ENCODE results near the gene STX5.

STX5 gene

GRCh38 chr11:62796281-62796680 is 35.6 kb downstream of the STX5 start:
- TF ChIP-seq, protein P1, sequence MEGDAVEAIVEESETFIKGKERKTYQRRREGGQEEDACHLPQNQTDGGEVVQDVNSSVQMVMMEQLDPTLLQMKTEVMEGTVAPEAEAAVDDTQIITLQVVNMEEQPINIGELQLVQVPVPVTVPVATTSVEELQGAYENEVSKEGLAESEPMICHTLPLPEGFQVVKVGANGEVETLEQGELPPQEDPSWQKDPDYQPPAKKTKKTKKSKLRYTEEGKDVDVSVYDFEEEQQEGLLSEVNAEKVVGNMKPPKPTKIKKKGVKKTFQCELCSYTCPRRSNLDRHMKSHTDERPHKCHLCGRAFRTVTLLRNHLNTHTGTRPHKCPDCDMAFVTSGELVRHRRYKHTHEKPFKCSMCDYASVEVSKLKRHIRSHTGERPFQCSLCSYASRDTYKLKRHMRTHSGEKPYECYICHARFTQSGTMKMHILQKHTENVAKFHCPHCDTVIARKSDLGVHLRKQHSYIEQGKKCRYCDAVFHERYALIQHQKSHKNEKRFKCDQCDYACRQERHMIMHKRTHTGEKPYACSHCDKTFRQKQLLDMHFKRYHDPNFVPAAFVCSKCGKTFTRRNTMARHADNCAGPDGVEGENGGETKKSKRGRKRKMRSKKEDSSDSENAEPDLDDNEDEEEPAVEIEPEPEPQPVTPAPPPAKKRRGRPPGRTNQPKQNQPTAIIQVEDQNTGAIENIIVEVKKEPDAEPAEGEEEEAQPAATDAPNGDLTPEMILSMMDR (IDR thresholded peaks at IDR 0.05; ENCODE audit: borderline replicate concordance, insufficient read depth, low read depth, low read length), result no peak
- no peak overlapping the region for H3K4me3 ChIP-seq (ENCODE audit: low read depth, low read length)

DNA sequence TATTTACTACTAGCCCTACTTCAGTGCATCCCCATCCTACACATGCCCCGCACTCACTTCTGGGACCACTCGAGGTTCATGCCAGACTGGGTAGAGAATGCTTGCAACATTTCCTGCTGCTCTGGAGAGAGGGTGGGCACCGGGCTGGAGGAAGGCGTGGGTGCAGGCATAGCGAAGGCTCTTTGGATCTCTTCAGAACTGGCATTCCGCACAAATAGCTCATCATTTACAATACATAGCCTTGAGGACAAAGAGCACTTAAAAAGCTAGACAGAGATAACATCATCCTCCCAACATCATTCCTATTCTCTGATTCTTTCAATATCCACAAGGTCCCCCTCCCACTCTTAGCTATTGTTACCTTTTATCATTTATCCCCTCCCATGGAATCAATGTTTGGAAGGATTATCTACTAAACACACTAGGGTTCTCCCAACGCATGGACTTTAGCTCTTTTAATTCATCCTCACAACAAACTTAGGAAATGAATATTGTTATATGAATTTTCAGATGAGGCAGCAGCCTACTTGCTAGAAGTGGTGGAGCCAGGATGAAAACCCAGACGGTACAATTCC is 37.6 kb downstream of the STX5 start:
- TF ChIP-seq, protein P1 (IDR thresholded peaks at IDR 0.05; ENCODE audit: borderline replicate concordance, insufficient read depth, low read depth, low read length), result no peak

GRCh38 chr11:62792202-62792575 is 39.7 kb downstream of the STX5 start:
- TF ChIP-seq, protein P1 (IDR thresholded peaks at IDR 0.05; ENCODE audit: borderline replicate concordance, insufficient read depth, low read depth, low read length), result no peak
- H3K4me3 ChIP-seq (ENCODE audit: low read depth, low read length), result no peak overlapping the region

More for the DNA sequence above, 37.6 kb downstream of the STX5 start:
- H3K4me3 ChIP-seq (ENCODE audit: low read depth, low read length), result no peak overlapping the region

GRCh38 chr11:62791501-62792201 is 40.2 kb downstream of the STX5 start, which contains the start of gene TMEM223:
Gene TMEM223, minus strand, starts transcription at chr11:62792006. Its CDS starts 12 bp downstream, at chr11:62791994.
- H3K4me3 ChIP-seq (ENCODE audit: low read depth, low read length), result peak within 1 kb of the TSS; percentile 92
- TF ChIP-seq, protein P1 (IDR thresholded peaks at IDR 0.05; ENCODE audit: borderline replicate concordance, insufficient read depth, low read depth, low read length), result no peak

DNA sequence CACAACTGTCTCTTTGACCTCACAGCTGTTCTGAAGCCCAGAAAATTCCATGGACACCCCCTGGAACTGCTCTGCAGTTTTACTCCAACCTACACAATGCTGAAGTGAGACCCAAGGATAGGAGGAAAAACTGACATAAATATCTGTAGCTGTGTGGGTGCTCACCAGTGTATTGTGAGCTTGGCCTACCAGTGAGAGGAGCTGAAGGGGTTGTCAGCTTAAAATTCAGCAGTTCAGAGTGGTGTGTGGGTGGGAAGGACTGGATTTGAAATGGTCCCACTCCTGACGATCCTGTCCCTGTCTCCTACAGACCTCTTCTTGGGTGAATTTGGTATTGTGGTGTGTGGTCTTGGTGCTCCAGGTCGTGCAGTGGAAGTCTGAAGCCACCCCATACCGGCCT is 42.3 kb downstream of the STX5 start:
- no peak overlapping the region for H3K4me3 ChIP-seq (ENCODE audit: low read depth, low read length)

GRCh38 chr11:62788991-62789390 is 42.9 kb downstream of the STX5 start:
- H3K4me3 ChIP-seq (ENCODE audit: low read depth, low read length), result no peak overlapping the region
- TF ChIP-seq, protein P1 (IDR thresholded peaks at IDR 0.05; ENCODE audit: borderline replicate concordance, insufficient read depth, low read depth, low read length), result 0 out of 2 replicates have a peak, but pooled peaks have one; percentile 0

More for the DNA sequence above, 42.3 kb downstream of the STX5 start:
- TF ChIP-seq, protein P1 (IDR thresholded peaks at IDR 0.05; ENCODE audit: borderline replicate concordance, insufficient read depth, low read depth, low read length), result no peak

All from GM12875 (cell line).